LNCaP clone FGC (cell line): Measurements from ENCODE around the gene ZNF845.
"Not testable (repeated sequence)": the region's sequence is repeated elsewhere in the genome, so short reads cannot be mapped to it uniquely, and the experiment has no call there.

Experiments used
- DNase-seq: peaks from one replicate; pipeline ENCODE4 v3.0.0-alpha.2; 2011; ENCODE audit warnings: low read depth
- H3K4me3 ChIP-seq: 2 replicates; pipeline ENCODE4 v1.5.1; 2011; ENCODE audit warnings: mild to moderate bottlenecking, low read depth, low read length, control low read depth
- CTCF ChIP-seq: IDR thresholded peaks from 2 replicates; pipeline ENCODE4 v1.5.1; 2012; ENCODE audit warnings: mild to moderate bottlenecking; ENCODE audit not compliant: control insufficient read depth, insufficient read depth; ENCODE audit errors: extremely low read depth

ZNF845 gene

GRCh38 chr19:53333463-53334449 is at the start of gene ZNF845:
Gene ZNF845 (plus strand): TSS chr19:53333749. CDS start chr19:53341308, 7,559 bp downstream.
- peak; percentile 77 for DNase-seq
- no peak for TF ChIP-seq CTCF
- peak within 1 kb of the TSS; percentile 99 for H3K4me3 ChIP-seq

GRCh38 chr19:53285087-53285486 is 48.5 kb upstream of the ZNF845 start:
- no peak for DNase-seq
- H3K4me3 ChIP-seq, result no peak overlapping the region
- no peak for TF ChIP-seq CTCF

GRCh38 chr19:53290758-53291549 is 42.6 kb upstream of the ZNF845 start:
- no peak overlapping the region for H3K4me3 ChIP-seq
- TF ChIP-seq CTCF, result no peak
- no peak for DNase-seq

GRCh38 chr19:53294786-53295441 is 38.6 kb upstream of the ZNF845 start:
- TF ChIP-seq CTCF, result no peak
- no peak for DNase-seq
- H3K4me3 ChIP-seq, result no peak overlapping the region

GRCh38 chr19:53301341-53301740 is 32.2 kb upstream of the ZNF845 start:
- DNase-seq, H3K4me3 ChIP-seq: not testable (repeated sequence)

GRCh38 chr19:53308339-53308811 is 25.2 kb upstream of the ZNF845 start:
- DNase-seq, result no peak
- no peak overlapping the region; the same call in 1 of the 2 replicates for H3K4me3 ChIP-seq
- TF ChIP-seq CTCF, result peak; percentile 49
